Measurements from ENCODE around the gene GOLGA6A.

GRCh38 chr15:74124196-74124595, 41.8 kb upstream of the GOLGA6A start:
- TF ChIP-seq EZH2phosphoT487 (IDR thresholded peaks at IDR 0.05; ENCODE audit: insufficient read depth, low read depth), result no peak
- no peak for TF ChIP-seq EZH2 (IDR thresholded peaks at IDR 0.05; ENCODE audit: insufficient read depth, poor library complexity, severe bottlenecking)

Data from GM23248 (cell line).